ENCODE results near the gene FAM111A. TPM values are rescaled to one million over a fixed set of nuclear protein-coding genes. Genes with fewer than 3 reads are reported as not detected.
"Not testable (repeated sequence)": the region's sequence is repeated elsewhere in the genome, so short reads cannot be mapped to it uniquely, and the experiment has no call there.

FAM111A gene
- total RNA-seq, 2 experiments from 2014 or later, result 136 to 152 TPM

- peaks cover 25% of the 10 kb centered on the region for H3K4me1 Mint-ChIP-seq
- ATAC-seq (no peak), DNase-seq (no peak)
- CTCF ChIA-PET, result interaction anchor here (0.9 kb wide), 1 partner anchor 22 kb away, joined by 3 read pairs; no protein-coding TSS in a partner anchor
- H3K27me3 Mint-ChIP-seq, result no peaks in the 10 kb centered on the region
- H3K36me3 Mint-ChIP-seq, result peaks cover 92% of the 10 kb centered on the region
- no peak overlapping the region for H3K27ac Mint-ChIP-seq
- H3K9me3 Mint-ChIP-seq (ENCODE audit: low read depth), result peaks cover 16% of the 10 kb centered on the region
- no peak overlapping the region for H3K4me3 Mint-ChIP-seq
These were observed 28.3 kb upstream of the FAM111A start for GRCh38 chr11:59114344-59114743.

GRCh38 chr11:59115553-59115952, 27.1 kb upstream of the FAM111A start:
- H3K4me3 Mint-ChIP-seq, result no peak overlapping the region
- CTCF ChIA-PET, result no interaction called here
- peaks cover 17% of the 10 kb centered on the region for H3K4me1 Mint-ChIP-seq
- ATAC-seq, result no peak
- no peak overlapping the region for H3K27ac Mint-ChIP-seq
- H3K36me3 Mint-ChIP-seq, result peaks cover 89% of the 10 kb centered on the region
- peaks cover 17% of the 10 kb centered on the region for H3K9me3 Mint-ChIP-seq (ENCODE audit: low read depth)
- H3K27me3 Mint-ChIP-seq, result no peaks in the 10 kb centered on the region
- no peak for DNase-seq

- ATAC-seq (no peak), DNase-seq (no peak)
- peaks cover 84% of the 10 kb centered on the region for H3K36me3 Mint-ChIP-seq
- H3K27me3 Mint-ChIP-seq, result no peaks in the 10 kb centered on the region
- H3K9me3 Mint-ChIP-seq (ENCODE audit: low read depth), result peaks cover 17% of the 10 kb centered on the region
- CTCF ChIA-PET, result no interaction called here
- no peak overlapping the region for H3K4me3 Mint-ChIP-seq
- H3K4me1 Mint-ChIP-seq, result peaks cover 4% of the 10 kb centered on the region
- no peak overlapping the region for H3K27ac Mint-ChIP-seq
These were observed 24.9 kb upstream of the FAM111A start for GRCh38 chr11:59117774-59118173.

- H3K27me3 Mint-ChIP-seq, result no peaks in the 10 kb centered on the region
- H3K9me3 Mint-ChIP-seq (ENCODE audit: low read depth), result peaks cover 24% of the 10 kb centered on the region
- H3K36me3 Mint-ChIP-seq, result peaks cover 80% of the 10 kb centered on the region
These were observed 22.8 kb upstream of the FAM111A start for GRCh38 chr11:59119826-59120225.

DNA sequence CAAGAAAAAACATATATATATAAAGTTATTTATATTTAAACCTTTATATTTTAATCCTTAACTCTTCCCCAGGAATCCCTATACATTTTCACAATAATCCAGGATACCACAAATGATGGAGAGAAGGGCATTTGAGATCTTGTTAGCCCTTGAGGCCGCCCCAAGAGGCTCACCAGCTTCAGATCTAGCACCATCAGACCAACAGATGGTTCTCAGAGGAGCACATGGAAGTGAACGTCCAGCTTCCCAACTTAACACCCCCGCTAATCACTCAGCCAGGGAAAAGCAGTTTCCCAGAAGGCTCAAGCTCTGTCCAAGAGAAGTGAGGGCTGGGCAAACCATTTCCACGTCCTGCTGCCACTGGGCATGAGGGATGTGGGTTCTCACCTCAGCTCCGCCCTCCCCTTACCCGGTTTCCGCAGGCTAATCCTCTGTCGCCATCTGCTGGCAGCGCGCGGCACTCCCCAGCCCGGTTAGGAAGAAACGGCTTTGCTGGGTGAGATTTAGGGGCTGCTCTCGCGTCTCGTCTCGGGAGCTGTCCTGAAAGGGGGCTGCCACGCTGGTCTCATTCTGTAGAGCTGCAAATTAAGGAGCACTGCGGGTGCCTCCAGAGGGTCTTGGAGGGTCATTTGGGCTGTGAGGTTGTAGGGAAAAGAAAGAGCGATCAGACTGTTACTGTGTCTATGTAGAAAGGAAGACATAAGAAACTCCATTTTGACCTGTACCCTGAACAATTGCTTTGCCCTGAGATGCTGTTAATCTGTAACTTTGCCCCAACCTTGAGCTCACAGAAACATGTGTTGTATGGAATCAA, 6.8 kb upstream of the FAM111A start:
- DNase-seq (peak; percentile 92), ATAC-seq (peak; percentile 99)
- Mint-ChIP-seq H3K27me3 (no peaks in the 10 kb centered on the region), H3K4me3 (peak overlapping the region; percentile 3), H3K27ac (peak overlapping the region; percentile 71), H3K9me3 (ENCODE audit: low read depth) (peaks cover 12% of the 10 kb centered on the region), H3K4me1 (peaks cover 22% of the 10 kb centered on the region), H3K36me3 (peaks cover 48% of the 10 kb centered on the region)
- CTCF ChIA-PET, result interaction anchor here (0.6 to 2.7 kb wide), 30 partner anchors 8 to 483 kb away, joined by 3 to 42 read pairs (median 7); partner anchors contain the start of genes DTX4 and FAM111B

More at GRCh38 chr11:59119826-59120225, 22.8 kb upstream of the FAM111A start:
- CTCF ChIA-PET, result interaction anchor here (0.8 to 1.8 kb wide), 2 partner anchors 16 to 490 kb away, joined by 3 to 8 read pairs; no protein-coding TSS in a partner anchor
- Mint-ChIP-seq H3K27ac (no peak overlapping the region), H3K4me3 (no peak overlapping the region), H3K4me1 (peaks cover 1% of the 10 kb centered on the region)
- DNase-seq (no peak), ATAC-seq (no peak)

DNA sequence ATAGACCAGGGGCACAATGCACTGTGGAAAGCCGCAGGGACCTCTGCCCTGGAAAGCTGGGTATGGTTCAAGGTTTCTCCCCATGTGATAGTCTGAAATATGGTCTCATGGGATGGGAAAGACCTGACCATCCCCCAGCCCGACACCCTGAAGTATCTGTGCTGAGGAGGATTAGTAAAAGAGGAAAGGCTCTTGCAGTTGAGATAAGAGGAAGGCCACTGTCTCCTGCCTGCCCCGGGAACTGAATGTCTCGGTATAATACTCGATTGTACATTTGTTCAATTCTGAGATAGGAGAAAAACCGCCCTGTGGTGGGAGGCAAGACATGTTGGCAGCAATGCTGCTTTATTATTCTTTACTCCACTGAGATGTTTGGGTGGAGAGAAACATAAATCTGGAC, 6.1 kb upstream of the FAM111A start:
- H3K36me3 Mint-ChIP-seq, result peaks cover 42% of the 10 kb centered on the region
- H3K4me3 Mint-ChIP-seq; H3K27ac Mint-ChIP-seq; DNase-seq; H3K9me3 Mint-ChIP-seq (ENCODE audit: low read depth); H3K27me3 Mint-ChIP-seq; ATAC-seq: not testable (repeated sequence)
- CTCF ChIA-PET, result interaction anchor here (0.9 to 2.7 kb wide), 24 partner anchors 9 to 483 kb away, joined by 3 to 42 read pairs (median 8); partner anchors contain the start of genes DTX4 and FAM111B
- H3K4me1 Mint-ChIP-seq, result peaks cover 29% of the 10 kb centered on the region

- Mint-ChIP-seq H3K27me3 (no peaks in the 10 kb centered on the region), H3K9me3 (ENCODE audit: low read depth) (peaks cover 7% of the 10 kb centered on the region), H3K27ac (no peak overlapping the region), H3K36me3 (peaks cover 36% of the 10 kb centered on the region), H3K4me3 (no peak overlapping the region), H3K4me1 (peaks cover 33% of the 10 kb centered on the region)
- ATAC-seq (no peak), DNase-seq (no peak)
- CTCF ChIA-PET, result no interaction called here
These were observed 5.5 kb upstream of the FAM111A start for GRCh38 chr11:59137190-59137589.

DNA sequence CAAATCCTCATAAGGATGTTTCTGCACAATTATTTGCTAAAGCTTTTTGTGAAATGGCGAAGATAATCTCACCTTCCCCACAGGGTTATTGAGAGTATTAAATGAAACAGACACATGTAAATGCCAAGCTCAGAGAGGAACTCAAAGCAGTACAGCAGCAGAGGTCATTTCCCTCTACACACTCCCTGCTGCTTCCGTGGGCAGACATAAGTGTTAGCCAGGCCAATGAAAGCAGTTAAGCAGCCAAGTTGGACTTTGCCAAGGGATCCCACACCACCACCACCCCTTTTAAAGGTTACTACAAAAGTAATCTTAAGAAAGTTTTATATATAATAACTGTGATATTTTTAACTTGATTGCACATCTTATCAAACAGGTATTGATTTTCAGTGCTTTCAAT, 4.0 kb upstream of the FAM111A start:
- H3K27ac Mint-ChIP-seq, result no peak overlapping the region
- peaks cover 23% of the 10 kb centered on the region for H3K36me3 Mint-ChIP-seq
- H3K4me1 Mint-ChIP-seq, result peaks cover 37% of the 10 kb centered on the region
- H3K27me3 Mint-ChIP-seq, result no peaks in the 10 kb centered on the region
- DNase-seq, result no peak
- ATAC-seq, result no peak
- CTCF ChIA-PET, result interaction anchor here (3.7 to 4.4 kb wide), 2 partner anchors 19 to 85 kb away, joined by 12 to 53 read pairs; no protein-coding TSS in a partner anchor
- no peaks in the 10 kb centered on the region for H3K9me3 Mint-ChIP-seq (ENCODE audit: low read depth)
- no peak overlapping the region for H3K4me3 Mint-ChIP-seq

- ATAC-seq (no peak), DNase-seq (no peak)
- H3K4me3 Mint-ChIP-seq, result peak overlapping the region; percentile 96
- H3K36me3 Mint-ChIP-seq, result peaks cover 26% of the 10 kb centered on the region
- H3K4me1 Mint-ChIP-seq, result peaks cover 39% of the 10 kb centered on the region
- CTCF ChIA-PET, result interaction anchor here (1.4 to 4.4 kb wide), 4 partner anchors 16 to 88 kb away, joined by 3 to 53 read pairs (median 8); no protein-coding TSS in a partner anchor
- no peaks in the 10 kb centered on the region for H3K9me3 Mint-ChIP-seq (ENCODE audit: low read depth)
- H3K27ac Mint-ChIP-seq, result peak overlapping the region; percentile 97
- no peaks in the 10 kb centered on the region for H3K27me3 Mint-ChIP-seq
These were observed 1.5 kb upstream of the FAM111A start for GRCh38 chr11:59141191-59141590.

- CTCF ChIA-PET, result interaction anchor here (1.0 to 4.4 kb wide), 10 partner anchors 10 to 89 kb away, joined by 3 to 53 read pairs (median 6); partner anchors contain the start of genes DTX4 and FAM111B
- Mint-ChIP-seq H3K36me3 (peaks cover 32% of the 10 kb centered on the region), H3K9me3 (ENCODE audit: low read depth) (no peaks in the 10 kb centered on the region), H3K4me1 (peaks cover 42% of the 10 kb centered on the region), H3K4me3 (peak overlapping the region; percentile 96), H3K27me3 (no peaks in the 10 kb centered on the region), H3K27ac (peak overlapping the region; percentile 97)
- DNase-seq, result no peak
- ATAC-seq, result peak; percentile 0
These were observed 789 bp upstream of the FAM111A start for GRCh38 chr11:59141673-59142460.

- H3K36me3 Mint-ChIP-seq, result peaks cover 49% of the 10 kb centered on the region
- H3K27me3 Mint-ChIP-seq, result no peaks in the 10 kb centered on the region
- no peaks in the 10 kb centered on the region for H3K9me3 Mint-ChIP-seq (ENCODE audit: low read depth)
- peak overlapping the region; percentile 97 for H3K27ac Mint-ChIP-seq
- DNase-seq (no peak), ATAC-seq (no peak)
- CTCF ChIA-PET, result interaction anchor here (0.9 to 4.0 kb wide), 11 partner anchors 9 to 576 kb away, joined by 3 to 39 read pairs (median 5); partner anchors contain the start of genes DTX4, FAM111B and LPXN
- H3K4me3 Mint-ChIP-seq, result peak overlapping the region; percentile 96
- peaks cover 64% of the 10 kb centered on the region for H3K4me1 Mint-ChIP-seq
These were observed 1.4 kb downstream of the FAM111A start for GRCh38 chr11:59144096-59144495.

DNA sequence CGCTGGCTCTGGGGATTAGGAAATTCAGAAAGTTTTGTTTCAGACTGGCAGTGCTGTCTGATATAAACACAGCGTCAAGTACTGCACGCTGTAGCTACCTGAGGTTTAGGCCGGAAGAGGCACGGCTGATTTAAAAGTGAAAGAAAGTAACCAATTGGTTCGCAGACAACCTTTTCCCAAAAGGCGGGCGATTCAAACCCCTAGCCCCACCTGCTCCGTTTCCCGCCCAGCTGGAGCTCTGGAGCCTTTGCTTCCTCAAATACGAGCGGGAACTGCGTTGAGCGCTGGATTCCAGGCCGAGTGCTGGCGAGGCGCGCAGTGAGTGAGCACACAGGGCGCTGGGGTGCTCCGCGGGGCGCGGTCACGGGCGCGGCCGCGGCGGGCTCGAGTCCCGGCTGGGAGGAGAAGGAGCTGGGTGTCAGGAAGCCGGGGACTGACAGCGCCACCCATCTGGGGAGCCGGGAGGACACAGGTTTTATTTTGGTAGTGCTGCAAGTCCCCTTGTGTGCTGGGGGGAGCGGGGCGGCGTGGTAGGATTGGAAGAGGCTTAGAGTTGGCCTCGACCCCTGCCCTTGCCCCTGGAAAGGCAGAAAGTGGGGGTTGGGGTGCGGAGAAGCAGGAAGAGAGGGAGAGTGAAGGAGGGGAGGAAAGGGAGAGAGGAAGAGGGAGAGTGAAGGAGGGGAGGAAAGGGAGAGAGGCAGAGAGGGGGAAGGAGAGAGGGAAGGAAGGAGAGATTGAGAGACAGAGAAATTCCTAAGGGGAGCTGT, 2.1 kb downstream of the FAM111A start:
- Mint-ChIP-seq H3K27me3 (no peaks in the 10 kb centered on the region), H3K36me3 (peaks cover 51% of the 10 kb centered on the region), H3K27ac (peak overlapping the region; percentile 97), H3K4me3 (peak overlapping the region; percentile 96), H3K9me3 (ENCODE audit: low read depth) (no peaks in the 10 kb centered on the region), H3K4me1 (peaks cover 69% of the 10 kb centered on the region)
- ATAC-seq (peak; percentile 66), DNase-seq (peak; percentile 91)
- CTCF ChIA-PET, result interaction anchor here (0.9 to 4.0 kb wide), 13 partner anchors 9 to 1344 kb away, joined by 3 to 39 read pairs (median 4); partner anchors contain the start of genes DTX4, FAM111B and LPXN

Data from activated CD8-positive, alpha-beta memory T cell treated with anti-CD3 and anti-CD28 coated beads, Interleukin-2, amount 10 ng/mL, durations not matched to agents 7 days and 5 days (primary cell).